Panc1 (cell line): ENCODE measurements around the gene PACSIN3. TPM values are rescaled to one million over a fixed set of nuclear protein-coding genes. Genes with fewer than 3 reads are reported as not detected.
"Not testable (repeated sequence)": the region's sequence is repeated elsewhere in the genome, so short reads cannot be mapped to it uniquely, and the experiment has no call there.

Experiments used
- ATAC-seq: fragments of 200-7000 bp; cut with Tn5 transposase; 2 replicates; pipeline ENCODE4 v1.9.1; 2020; ENCODE audit warnings: mild to moderate bottlenecking, moderate library complexity
- BruUV-seq: library from RNA; stranded (reverse); fragments of 400-500 nt; replicated peaks from 2 replicates; lab custom pipeline; 2021; lab: Mats Ljungman, UMichigan
- CTCF ChIA-PET: fragments of 300-600 bp; sonication (Branson Sonifier 250); formaldehyde crosslinking; loops from one replicate; lab custom pipeline; 2022; ENCODE audit warnings: antibody characterized with exemption; lab: Charles Lee
- POLR2A ChIA-PET: fragments of 300-600 bp; sonication (Branson Sonifier 250); formaldehyde crosslinking; loops from one replicate; lab custom pipeline; 2022; ENCODE audit warnings: antibody characterized with exemption; lab: Charles Lee
- DNase-seq: peaks from one replicate; pipeline ENCODE4 v3.0.0-alpha.2; 2010; ENCODE audit warnings: low read depth, low spot score
- H3K27ac ChIP-seq: 2 replicates; pipeline ENCODE4 v1.5.1; 2011; ENCODE audit warnings: mild to moderate bottlenecking, low read length, inconsistent platforms
- H3K27me3 ChIP-seq: fragments of 200-500 bp; sonication (Bioruptor generic); 2 replicates; pipeline ENCODE4 v1.6.0; 2014; ENCODE audit warnings: low read length, inconsistent platforms; ENCODE audit not compliant: control insufficient read depth, insufficient read depth
- H3K36me3 ChIP-seq: fragments of 200-500 bp; sonication (Bioruptor generic); 2 replicates; pipeline ENCODE4 v1.5.1; 2014; ENCODE audit warnings: inconsistent platforms, mild to moderate bottlenecking, low read length, moderate library complexity; ENCODE audit not compliant: control insufficient read depth, insufficient read depth
- H3K4me1 ChIP-seq: 2 replicates; pipeline ENCODE4 v1.5.1; 2011; ENCODE audit warnings: inconsistent platforms, mild to moderate bottlenecking, low read length, moderate library complexity; ENCODE audit not compliant: control insufficient read depth, insufficient read depth
- H3K4me3 ChIP-seq, 2 experiments: 2 replicates each; pipeline ENCODE4 v1.5.1; 2011 to 2012; ENCODE audit warnings: low read depth in 2 of 2, low read length in 2 of 2, mild to moderate bottlenecking in 2 of 2, inconsistent platforms in 1 of 2, moderate library complexity in 1 of 2
- H3K9me3 ChIP-seq: fragments of 200-500 bp; sonication (Bioruptor generic); 2 replicates; pipeline ENCODE4 v1.5.1; 2014; ENCODE audit warnings: low read depth, mild to moderate bottlenecking, inconsistent platforms, low read length, moderate library complexity; ENCODE audit not compliant: control insufficient read depth, insufficient read depth
- CTCF ChIP-seq: fragments of 450-650 bp; IDR thresholded peaks from 2 replicates; pipeline ENCODE4 v1.5.1; 2017; ENCODE audit warnings: mild to moderate bottlenecking
- POLR2AphosphoS5 ChIP-seq: IDR thresholded peaks from 2 replicates; pipeline ENCODE4 v1.6.1; 2012; ENCODE audit warnings: mild to moderate bottlenecking, low read depth, low read length, moderate library complexity
- REST ChIP-seq, 2 experiments: IDR thresholded peaks; 2 replicates each; pipeline ENCODE4 v1.6.1; 2011 to 2012; ENCODE audit warnings: low read depth in 2 of 2, control low read depth in 1 of 2, low read length in 1 of 2, mild to moderate bottlenecking in 1 of 2, moderate library complexity in 1 of 2; ENCODE audit not compliant: insufficient read depth in 1 of 2
- SIN3A ChIP-seq: IDR thresholded peaks from 2 replicates; pipeline ENCODE4 v1.6.1; 2012; ENCODE audit warnings: low read depth, mild to moderate bottlenecking, low read length, moderate library complexity, borderline replicate concordance; ENCODE audit not compliant: insufficient read depth
- TCF7L2 ChIP-seq: IDR thresholded peaks from 2 replicates; pipeline ENCODE4 v1.6.1; 2011; ENCODE audit warnings: mild to moderate bottlenecking, low read depth, low read length, inconsistent platforms
- in situ Hi-C: cut with HindIII; loops from 2 replicates; pipeline ENCODE4 v1.10.0; 2016; ENCODE audit warnings: low sequenced_read_pairs, low pct_unique_long_range_greater_than_20kb
- intact Hi-C: fragments of 100-400 bp; cut with micrococcal nuclease; formaldehyde crosslinking; loops from one replicate; pipeline ENCODE4 v1.10.0; 2022; ENCODE audit not compliant: unreplicated experiment
- total RNA-seq: library from RNA; stranded (reverse); gene quantifications from one replicate; pipeline ENCODE4 v1.2.1, GENCODE V29; 2021; ENCODE audit not compliant: unreplicated experiment

PACSIN3 gene
- total RNA-seq, 1 experiment from 2014 or later = 45.3 TPM

- intact Hi-C loops (no loop called here), in situ Hi-C loops (no loop called here)
- no peak for DNase-seq
- no peak overlapping the region for H3K4me3 ChIP-seq
- CTCF ChIA-PET = no interaction called here
- POLR2A ChIA-PET = no interaction called here
- no peaks in the 10 kb centered on the region for H3K27me3 ChIP-seq
- no peaks in the 10 kb centered on the region for H3K36me3 ChIP-seq
- no TSS peak for BruUV-seq
- H3K4me1 ChIP-seq = no peaks in the 10 kb centered on the region
- TF ChIP-seq SIN3A = no peak
- TF ChIP-seq CTCF = no peak
- TF ChIP-seq TCF7L2 = no peak
- no peak for TF ChIP-seq POLR2AphosphoS5
- no peak for TF ChIP-seq REST (IDR thresholded peaks at IDR 0.05; ENCODE audit: insufficient read depth in 1 of 2, low read depth in 2 of 2, low read length in 1 of 2)
- no peak overlapping the region for H3K27ac ChIP-seq
- H3K9me3 ChIP-seq = no peaks in the 10 kb centered on the region
- no peak for ATAC-seq
Observed at GRCh38 chr11:47202576-47202975, 16.3 kb upstream of the PACSIN3 start.

GRCh38 chr11:47201015-47201414, 14.8 kb upstream of the PACSIN3 start:
- no peak overlapping the region for H3K27ac ChIP-seq
- DNase-seq (no peak), ATAC-seq (no peak)
- no peaks in the 10 kb centered on the region for H3K4me1 ChIP-seq
- CTCF ChIA-PET = interaction anchor here (0.6 kb wide), 1 partner anchor 59 kb away, joined by 4 read pairs; no protein-coding TSS in a partner anchor
- TF ChIP-seq CTCF (no peak), REST (IDR thresholded peaks at IDR 0.05; ENCODE audit: insufficient read depth in 1 of 2, low read depth in 2 of 2, low read length in 1 of 2) (no peak), POLR2AphosphoS5 (no peak), SIN3A (no peak), TCF7L2 (no peak)
- in situ Hi-C loops = no loop called here
- no TSS peak for BruUV-seq
- H3K36me3 ChIP-seq = no peaks in the 10 kb centered on the region
- H3K27me3 ChIP-seq = no peaks in the 10 kb centered on the region
- no peaks in the 10 kb centered on the region for H3K9me3 ChIP-seq
- H3K4me3 ChIP-seq = no peak overlapping the region
- intact Hi-C loops = no loop called here
- POLR2A ChIA-PET = interaction anchor here (0.7 to 0.9 kb wide), 2 partner anchors 9 to 13 kb away, joined by 9 to 21 read pairs; no protein-coding TSS in a partner anchor

GRCh38 chr11:47198161-47198560, 11.9 kb upstream of the PACSIN3 start:
- H3K4me3 ChIP-seq, H3K9me3 ChIP-seq, POLR2A ChIA-PET, BruUV-seq, H3K27me3 ChIP-seq, ATAC-seq, intact Hi-C loops, CTCF ChIA-PET, DNase-seq, in situ Hi-C loops, H3K36me3 ChIP-seq, H3K4me1 ChIP-seq, H3K27ac ChIP-seq: not testable (repeated sequence)
